ENCODE measurements around the gene POU3F3.

DNA sequence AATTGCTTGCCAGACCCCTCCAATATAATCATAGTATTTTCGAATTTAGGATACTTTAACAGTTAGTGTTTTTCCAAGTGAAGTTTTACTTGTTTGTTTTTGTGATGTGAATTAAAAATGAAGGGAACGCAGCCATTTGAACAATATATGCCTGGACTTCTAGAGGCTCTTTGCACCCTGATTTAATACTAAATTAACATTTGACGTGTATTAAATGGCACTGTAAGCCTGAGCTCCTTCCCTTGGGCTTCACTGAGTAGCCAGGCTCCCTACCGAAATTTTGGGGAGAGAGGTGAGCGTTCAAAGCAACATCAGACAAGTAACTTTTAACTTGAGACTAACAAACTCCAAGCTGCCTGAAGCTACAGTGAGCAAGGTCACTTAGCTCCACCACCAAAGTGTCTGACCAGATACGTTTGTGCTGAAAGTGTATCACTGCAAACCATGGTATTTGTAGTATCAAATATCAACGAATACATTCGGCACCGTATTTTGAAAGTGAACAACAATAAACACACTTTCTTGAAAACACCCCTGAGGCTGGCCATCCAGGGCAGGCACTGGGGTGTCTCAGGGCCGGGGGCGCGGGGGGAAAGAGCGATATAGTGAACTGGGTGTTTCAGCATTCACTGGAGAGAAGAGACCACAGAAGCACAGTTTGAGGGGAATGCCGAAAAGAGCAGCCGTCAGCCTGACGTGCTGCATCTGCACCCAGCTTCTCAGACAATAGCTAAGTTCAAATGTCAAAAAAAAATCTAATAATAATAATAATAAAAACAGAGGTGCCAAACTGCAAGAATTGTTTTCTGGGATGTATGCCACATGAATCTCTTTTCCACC, 7.7 kb upstream of the POU3F3 start:
- TF ChIP-seq ZNF184 (tag by site-specific recombination; IDR thresholded peaks at IDR 0.05) (no peak), ZNF133 (tag by site-specific recombination; IDR thresholded peaks at IDR 0.05) (no peak), REST (tag by site-specific recombination; IDR thresholded peaks at IDR 0.05) (no peak), ZNF514 (tag by site-specific recombination; IDR thresholded peaks at IDR 0.05) (no peak)

All from HEK293 (cell line).